HepG2 (cell line): ENCODE results near the gene TAF13. TPM values are rescaled to one million over a fixed set of nuclear protein-coding genes. Genes with fewer than 3 reads are reported as not detected.

Experiments used
- ARNT ChIP-seq: fragments of 450-650 bp; IDR thresholded peaks from 2 replicates; pipeline ENCODE4 v1.6.1; 2017
- CEBPG ChIP-seq: IDR thresholded peaks from 2 replicates; pipeline ENCODE4 v1.6.1; 2016
- ZNF839 ChIP-seq: sonication (generic); formaldehyde crosslinking; IDR thresholded peaks from 2 replicates; pipeline ENCODE4 v1.4.0; 2020; ENCODE audit warnings: missing genetic modification reagents, mild to moderate bottlenecking, borderline replicate concordance
- polyA plus RNA-seq, 8 experiments: library from polyadenylated mRNA; depleted of rRNA in 3 of 8; stranded (reverse) in 7 of 8; unstranded in 1 of 8; fragments of >200 nt; fragmentation: Illumina TruSeq in 4 of 8; extraction: Trizol in 4 of 8; gene quantifications; 2 replicates each; pipeline versions ENCODE4 v1.2.1 to v1.2.3, GENCODE V29; 2011 to 2016; ENCODE audit warnings: low read depth in 4 of 8, missing spikeins in 1 of 8, mixed read lengths in 1 of 8; ENCODE audit not compliant: insufficient read depth in 1 of 8
- total RNA-seq, 5 experiments: library from RNA; depleted of rRNA; stranded (reverse); fragments of >200 nt; fragmentation: Illumina TruSeq; extraction: Trizol; gene quantifications; 2 replicates each; pipeline ENCODE4 v1.2.3, GENCODE V29; 2016; ENCODE audit warnings: low read depth in 1 of 5
- TF ChIP-seq, protein P1 (sequence below): sonication (generic); formaldehyde crosslinking; IDR thresholded peaks from 2 replicates; pipeline ENCODE4 v1.4.0; 2020; ENCODE audit warnings: mild to moderate bottlenecking, missing genetic modification reagents
- TF ChIP-seq, protein P2 (sequence below): sonication (generic); formaldehyde crosslinking; IDR thresholded peaks from one replicate; pipeline ENCODE4 v1.5.1; 2020; ENCODE audit warnings: mild to moderate bottlenecking, missing genetic modification reagents; ENCODE audit errors: not compliant biosample characterization

TAF13 gene
- total and polyA plus RNA-seq, 2 of the 13 experiments (the other 11 are each of a cell fraction or from before 2014, with no cell fraction given) = 11.5 to 36.3 TPM

DNA sequence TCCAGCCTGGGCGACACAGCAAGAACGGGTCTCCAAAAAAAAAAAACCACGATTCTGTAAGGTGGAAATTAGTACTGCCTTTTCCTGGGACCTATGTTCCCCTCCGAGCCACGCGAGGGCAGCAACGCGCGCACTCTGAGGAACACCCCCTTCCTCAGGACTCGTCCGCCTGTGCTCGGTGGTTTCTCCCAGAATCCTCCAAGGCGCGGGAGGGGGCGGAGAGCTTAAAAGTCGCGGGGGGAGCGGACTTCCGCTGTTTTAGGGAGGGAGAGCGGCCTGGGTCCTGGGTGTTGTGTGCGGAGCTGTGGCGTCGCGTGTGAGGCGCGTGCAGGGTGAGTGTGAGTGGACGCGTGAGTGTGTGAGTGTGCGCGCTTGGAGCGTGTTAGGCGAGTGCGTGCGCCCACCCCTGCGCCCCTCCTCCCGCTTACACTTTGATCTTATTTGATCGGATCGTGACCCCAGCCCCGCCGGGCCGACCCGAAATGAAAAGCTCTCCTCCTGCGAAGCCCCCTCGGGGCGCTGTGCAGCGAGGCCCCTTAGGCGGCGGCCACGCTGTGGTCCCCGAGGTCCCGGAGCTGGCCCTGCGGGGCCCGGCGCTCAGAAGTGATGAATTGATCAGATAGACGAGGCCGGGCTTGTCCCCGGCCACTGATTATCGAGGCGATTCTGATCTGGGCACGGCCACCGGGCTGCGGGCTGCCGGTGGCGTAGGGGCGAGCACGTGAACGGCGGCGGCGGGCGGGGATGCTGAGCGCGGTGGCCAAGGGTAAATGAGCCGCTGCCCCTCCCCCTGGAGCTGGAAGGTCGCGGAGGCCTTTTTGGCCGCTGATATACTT lies 24.4 kb upstream of the TAF13 start (continued):
- TF ChIP-seq, protein P1, sequence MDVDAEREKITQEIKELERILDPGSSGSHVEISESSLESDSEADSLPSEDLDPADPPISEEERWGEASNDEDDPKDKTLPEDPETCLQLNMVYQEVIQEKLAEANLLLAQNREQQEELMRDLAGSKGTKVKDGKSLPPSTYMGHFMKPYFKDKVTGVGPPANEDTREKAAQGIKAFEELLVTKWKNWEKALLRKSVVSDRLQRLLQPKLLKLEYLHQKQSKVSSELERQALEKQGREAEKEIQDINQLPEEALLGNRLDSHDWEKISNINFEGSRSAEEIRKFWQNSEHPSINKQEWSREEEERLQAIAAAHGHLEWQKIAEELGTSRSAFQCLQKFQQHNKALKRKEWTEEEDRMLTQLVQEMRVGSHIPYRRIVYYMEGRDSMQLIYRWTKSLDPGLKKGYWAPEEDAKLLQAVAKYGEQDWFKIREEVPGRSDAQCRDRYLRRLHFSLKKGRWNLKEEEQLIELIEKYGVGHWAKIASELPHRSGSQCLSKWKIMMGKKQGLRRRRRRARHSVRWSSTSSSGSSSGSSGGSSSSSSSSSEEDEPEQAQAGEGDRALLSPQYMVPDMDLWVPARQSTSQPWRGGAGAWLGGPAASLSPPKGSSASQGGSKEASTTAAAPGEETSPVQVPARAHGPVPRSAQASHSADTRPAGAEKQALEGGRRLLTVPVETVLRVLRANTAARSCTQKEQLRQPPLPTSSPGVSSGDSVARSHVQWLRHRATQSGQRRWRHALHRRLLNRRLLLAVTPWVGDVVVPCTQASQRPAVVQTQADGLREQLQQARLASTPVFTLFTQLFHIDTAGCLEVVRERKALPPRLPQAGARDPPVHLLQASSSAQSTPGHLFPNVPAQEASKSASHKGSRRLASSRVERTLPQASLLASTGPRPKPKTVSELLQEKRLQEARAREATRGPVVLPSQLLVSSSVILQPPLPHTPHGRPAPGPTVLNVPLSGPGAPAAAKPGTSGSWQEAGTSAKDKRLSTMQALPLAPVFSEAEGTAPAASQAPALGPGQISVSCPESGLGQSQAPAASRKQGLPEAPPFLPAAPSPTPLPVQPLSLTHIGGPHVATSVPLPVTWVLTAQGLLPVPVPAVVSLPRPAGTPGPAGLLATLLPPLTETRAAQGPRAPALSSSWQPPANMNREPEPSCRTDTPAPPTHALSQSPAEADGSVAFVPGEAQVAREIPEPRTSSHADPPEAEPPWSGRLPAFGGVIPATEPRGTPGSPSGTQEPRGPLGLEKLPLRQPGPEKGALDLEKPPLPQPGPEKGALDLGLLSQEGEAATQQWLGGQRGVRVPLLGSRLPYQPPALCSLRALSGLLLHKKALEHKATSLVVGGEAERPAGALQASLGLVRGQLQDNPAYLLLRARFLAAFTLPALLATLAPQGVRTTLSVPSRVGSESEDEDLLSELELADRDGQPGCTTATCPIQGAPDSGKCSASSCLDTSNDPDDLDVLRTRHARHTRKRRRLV (CRISPR knock-in tag) = peak; percentile 94
- TF ChIP-seq ARNT (no peak), ZNF839 (CRISPR knock-in tag) (peak; percentile 32; the same call in 1 of the 2 replicates), CEBPG (CRISPR knock-in tag) (0 out of 2 replicates have a peak, but pooled peaks have one; percentile 7)
- TF ChIP-seq, protein P2, sequence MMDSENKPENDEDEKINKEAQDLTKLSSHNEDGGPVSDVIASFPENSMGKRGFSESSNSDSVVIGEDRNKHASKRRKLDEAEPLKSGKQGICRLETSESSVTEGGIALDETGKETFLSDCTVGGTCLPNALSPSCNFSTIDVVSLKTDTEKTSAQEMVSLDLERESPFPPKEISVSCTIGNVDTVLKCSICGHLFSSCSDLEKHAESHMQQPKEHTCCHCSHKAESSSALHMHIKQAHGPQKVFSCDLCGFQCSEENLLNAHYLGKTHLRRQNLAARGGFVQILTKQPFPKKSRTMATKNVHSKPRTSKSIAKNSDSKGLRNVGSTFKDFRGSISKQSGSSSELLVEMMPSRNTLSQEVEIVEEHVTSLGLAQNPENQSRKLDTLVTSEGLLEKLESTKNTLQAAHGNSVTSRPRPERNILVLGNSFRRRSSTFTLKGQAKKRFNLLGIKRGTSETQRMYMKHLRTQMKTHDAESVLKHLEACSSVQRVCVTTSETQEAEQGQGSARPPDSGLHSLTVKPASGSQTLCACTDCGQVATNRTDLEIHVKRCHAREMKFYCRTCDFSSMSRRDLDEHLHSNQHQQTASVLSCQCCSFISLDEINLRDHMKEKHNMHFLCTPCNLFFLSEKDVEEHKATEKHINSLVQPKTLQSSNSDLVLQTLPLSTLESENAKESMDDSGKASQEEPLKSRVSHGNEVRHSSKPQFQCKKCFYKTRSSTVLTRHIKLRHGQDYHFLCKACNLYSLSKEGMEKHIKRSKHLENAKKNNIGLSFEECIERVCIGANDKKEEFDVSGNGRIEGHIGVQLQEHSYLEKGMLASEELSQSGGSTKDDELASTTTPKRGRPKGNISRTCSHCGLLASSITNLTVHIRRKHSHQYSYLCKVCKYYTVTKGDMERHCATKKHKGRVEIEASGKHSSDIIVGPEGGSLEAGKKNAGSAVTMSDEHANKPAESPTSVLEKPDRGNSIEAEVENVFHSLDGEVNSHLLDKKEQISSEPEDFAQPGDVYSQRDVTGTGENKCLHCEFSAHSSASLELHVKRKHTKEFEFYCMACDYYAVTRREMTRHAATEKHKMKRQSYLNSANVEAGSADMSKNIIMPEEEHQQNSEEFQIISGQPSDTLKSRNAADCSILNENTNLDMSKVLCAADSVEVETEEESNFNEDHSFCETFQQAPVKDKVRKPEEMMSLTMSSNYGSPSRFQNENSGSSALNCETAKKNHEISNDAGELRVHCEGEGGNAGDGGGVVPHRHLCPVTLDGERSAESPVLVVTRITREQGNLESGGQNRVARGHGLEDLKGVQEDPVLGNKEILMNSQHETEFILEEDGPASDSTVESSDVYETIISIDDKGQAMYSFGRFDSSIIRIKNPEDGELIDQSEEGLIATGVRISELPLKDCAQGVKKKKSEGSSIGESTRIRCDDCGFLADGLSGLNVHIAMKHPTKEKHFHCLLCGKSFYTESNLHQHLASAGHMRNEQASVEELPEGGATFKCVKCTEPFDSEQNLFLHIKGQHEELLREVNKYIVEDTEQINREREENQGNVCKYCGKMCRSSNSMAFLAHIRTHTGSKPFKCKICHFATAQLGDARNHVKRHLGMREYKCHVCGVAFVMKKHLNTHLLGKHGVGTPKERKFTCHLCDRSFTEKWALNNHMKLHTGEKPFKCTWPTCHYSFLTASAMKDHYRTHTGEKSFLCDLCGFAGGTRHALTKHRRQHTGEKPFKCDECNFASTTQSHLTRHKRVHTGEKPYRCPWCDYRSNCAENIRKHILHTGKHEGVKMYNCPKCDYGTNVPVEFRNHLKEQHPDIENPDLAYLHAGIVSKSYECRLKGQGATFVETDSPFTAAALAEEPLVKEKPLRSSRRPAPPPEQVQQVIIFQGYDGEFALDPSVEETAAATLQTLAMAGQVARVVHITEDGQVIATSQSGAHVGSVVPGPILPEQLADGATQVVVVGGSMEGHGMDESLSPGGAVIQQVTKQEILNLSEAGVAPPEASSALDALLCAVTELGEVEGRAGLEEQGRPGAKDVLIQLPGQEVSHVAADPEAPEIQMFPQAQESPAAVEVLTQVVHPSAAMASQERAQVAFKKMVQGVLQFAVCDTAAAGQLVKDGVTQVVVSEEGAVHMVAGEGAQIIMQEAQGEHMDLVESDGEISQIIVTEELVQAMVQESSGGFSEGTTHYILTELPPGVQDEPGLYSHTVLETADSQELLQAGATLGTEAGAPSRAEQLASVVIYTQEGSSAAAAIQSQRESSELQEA (CRISPR knock-in tag) = peak; percentile 95
